Raji (cell line): Measurements from ENCODE around the gene SLPI.

Source experiments
- POLR2A ChIP-seq: IDR thresholded peaks from 2 replicates; pipeline ENCODE4 v1.6.1; 2011; ENCODE audit warnings: low read depth, low read length, control low read depth; ENCODE audit not compliant: insufficient read depth

The SLPI gene

DNA sequence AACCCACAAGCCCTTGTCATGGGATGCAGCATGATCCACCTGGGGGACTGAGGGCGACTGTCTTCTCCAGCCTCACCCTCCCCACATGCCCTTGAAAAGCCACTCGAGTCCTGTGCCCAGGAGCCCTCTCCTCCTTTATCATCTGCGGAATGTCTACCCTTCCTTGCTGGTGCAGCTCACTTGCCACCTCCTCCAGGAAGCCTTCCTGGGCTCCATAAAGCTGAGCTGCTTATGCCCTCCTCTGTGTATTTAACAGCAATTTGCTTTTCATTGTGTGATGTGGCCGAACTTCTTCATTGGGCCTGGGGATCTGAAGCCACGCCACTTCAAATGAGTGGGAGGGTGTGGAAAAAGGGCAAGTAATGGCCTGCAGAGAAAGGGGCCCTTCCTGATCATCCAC lies 34.5 kb upstream of the SLPI start:
- no peak for TF ChIP-seq POLR2A

DNA sequence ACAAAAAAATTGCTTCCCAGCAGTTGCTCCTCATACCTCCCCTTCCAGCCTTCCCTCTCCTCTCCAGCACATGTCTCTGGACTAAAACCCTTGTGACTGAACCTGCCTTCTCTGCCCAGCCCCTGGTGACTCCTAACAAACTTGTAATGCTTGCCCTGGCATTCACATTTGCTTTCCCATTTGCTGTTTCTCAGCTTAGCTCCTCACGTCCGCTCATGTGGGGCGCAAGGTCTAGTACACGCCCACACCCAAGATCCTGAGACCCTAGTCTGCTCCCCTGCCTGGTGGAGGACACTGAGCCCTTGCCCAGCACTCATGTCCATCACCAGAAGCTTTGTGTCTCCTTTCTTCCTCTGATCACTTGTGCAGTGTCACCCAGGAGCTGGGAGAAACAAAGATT lies 34.0 kb upstream of the SLPI start:
- TF ChIP-seq POLR2A, result no peak

DNA sequence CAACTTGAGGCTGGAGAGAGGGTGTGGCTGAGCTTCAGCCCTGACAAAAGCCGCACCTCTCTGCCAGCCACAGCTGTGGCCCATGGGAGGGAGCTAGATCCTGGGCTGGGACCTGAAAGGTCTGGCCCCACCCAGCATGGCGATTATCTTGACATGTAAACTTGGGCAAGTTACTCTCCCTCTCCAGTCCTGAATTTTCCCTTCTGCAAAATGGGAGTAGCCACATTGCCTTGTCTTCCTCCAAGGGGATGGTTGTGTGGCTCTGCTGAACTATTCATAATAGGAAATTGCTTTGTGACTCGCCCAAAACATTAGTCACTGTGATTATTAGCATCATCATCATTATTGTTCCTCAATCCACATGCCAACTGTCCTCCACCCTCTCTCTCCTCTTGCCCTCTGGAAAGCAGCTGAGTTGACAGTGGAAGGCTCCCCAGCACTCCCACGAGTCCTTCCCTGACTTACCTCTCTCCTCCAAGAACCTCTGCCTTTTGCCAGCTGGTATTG lies 29.2 kb upstream of the SLPI start:
- TF ChIP-seq POLR2A, result no peak

DNA sequence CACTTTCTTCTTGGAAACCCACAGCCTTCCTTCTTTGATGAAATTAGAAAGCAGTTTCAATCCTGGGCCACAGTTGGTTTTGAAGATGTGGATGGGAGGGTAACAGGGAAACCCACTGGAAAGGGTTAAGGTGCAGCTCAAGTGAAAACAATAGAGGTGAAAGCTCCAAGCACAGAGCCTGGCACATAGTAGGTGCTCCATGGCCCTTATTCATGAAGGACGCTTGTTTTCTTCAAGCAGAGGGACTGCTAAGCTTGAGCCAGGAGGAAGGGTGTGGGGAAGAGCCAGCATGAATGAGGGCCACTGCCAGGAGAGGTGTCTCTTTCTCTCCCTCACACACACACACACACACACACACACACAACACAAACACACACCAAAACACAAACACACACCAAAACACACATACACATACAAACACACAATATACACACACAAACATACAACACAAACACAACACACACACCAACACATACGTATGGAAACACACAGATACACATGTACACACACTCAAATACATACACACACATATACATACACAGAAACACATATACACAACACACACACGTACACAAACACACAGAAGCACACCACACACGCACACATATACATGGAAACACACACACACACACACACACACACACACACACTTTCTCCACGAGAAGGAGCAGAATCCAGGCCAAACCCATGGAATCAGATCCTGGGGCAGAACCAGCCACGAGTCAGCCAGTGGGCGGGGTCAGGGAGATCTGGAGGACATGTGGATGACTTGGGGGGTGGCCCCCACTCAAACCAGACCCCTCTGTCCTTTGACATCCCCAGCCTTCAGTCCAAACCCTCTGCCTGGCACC lies 28.6 kb upstream of the SLPI start:
- TF ChIP-seq POLR2A, result no peak

DNA sequence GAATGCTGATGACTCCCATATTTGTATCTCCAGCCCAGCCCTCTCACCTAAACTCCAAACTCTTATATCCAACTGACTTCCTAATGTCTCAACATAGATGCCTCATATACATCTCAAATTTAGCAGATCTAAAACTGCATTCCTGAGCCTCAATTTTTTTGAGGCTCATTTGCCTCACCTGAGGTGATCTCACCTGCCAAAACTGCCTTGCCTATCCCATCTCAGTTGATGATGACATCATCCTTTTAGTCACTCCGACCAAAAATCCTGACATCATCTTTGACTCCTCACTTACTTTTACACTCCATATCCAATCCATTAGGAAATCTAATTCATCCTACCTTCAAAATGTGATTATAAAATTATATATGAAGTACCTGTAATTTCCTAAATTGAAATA lies 25.6 kb upstream of the SLPI start:
- no peak for TF ChIP-seq POLR2A

DNA sequence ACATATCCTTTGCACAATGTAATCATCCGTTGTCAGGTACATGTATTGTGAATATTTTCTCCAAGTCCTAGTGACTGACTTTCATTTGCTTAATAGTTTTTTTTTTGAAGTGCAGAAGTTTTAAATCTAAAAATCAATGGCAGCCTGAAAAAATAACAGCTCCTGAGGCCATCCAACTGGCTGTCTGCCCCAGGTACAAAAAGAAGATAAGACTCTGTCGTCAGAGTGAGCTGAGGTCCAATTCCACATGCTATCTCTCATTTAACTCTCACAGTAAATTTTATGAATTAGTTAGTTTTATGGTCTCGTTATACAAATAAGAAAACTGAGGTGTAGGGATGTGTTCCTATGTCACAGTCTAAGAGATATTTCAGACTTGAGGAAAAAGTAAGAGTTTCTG lies 21.0 kb upstream of the SLPI start:
- no peak for TF ChIP-seq POLR2A

DNA sequence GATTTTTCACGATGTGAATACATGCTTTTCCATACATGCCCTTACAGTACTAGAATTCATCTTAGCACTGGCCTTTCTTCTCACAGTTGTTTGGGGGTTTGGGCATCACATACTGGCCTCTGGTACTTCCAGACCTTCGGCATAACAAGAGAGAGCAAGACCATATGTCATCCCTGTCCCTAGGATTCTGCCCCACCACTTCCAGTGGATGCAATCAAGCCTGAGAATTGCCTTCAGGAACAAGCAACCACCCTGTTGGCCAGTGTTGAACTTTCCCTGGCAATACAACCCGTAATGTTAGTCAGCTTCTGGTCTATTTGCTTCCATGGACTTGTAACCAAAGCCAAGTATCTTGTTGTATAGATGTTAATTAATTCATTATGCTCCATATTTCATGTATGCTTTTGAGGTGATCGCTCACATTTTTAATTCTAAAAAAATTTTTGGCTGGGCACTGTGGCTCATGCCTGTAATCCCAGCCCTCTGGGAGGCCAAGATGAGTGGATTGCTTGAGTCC lies 15.4 kb upstream of the SLPI start:
- TF ChIP-seq POLR2A, result no peak

DNA sequence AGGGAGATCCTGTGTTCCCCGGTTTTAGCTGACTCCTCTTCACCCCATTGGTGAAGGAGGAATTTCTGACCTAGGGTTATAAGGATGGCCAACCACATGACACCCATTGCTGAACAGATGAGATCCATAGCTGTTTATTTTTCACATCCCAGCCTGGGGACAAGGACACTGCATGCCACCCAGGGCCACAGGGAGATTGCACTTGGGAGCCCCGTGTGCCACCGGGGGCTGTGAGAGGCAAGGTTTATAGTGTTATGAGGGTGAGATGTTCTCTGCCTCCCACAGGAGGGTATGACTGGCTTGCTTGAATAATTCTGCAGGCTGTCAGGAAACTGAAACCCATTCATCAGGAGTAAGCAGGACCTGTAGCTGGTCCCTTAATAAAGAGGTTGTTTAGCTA lies 14.7 kb upstream of the SLPI start:
- no peak for TF ChIP-seq POLR2A

DNA sequence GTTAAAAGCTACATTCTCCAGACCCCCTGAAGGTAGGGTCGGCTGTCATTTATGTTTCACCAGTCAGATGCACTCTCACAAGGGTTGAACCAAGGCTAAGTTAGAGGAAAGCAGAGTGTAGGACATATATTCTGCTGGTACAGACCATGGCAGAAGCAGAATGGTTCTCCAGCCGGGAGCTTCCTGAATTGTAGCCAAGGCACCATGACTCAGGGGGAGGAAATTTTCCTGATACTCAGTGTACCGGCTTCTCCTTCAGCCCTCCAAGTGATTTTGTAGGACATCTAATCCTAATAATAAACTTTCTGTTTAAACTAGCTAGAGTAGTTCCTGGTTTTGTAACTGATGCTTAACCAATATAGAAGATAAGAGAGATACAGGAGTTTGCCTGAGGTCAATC lies 14.2 kb upstream of the SLPI start:
- no peak for TF ChIP-seq POLR2A

DNA sequence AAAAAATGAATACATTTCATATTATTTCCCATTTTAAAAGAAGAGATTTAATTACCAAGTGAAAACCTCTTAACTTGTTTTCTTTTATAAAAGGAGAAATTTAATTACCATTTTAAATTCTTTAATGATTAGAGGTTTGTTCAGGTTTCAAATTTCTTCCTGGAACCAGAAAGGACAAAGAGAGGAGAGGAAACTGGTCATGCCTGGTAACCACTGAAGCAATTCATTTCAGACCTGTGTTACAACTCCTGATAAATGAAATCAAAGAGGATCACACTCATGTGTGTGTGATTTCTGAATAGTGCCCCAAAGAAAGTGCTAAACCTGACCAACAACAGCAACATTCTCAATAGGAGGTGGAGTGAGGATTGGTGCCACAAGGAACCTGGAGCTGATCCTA lies 12.6 kb upstream of the SLPI start:
- no peak for TF ChIP-seq POLR2A

DNA sequence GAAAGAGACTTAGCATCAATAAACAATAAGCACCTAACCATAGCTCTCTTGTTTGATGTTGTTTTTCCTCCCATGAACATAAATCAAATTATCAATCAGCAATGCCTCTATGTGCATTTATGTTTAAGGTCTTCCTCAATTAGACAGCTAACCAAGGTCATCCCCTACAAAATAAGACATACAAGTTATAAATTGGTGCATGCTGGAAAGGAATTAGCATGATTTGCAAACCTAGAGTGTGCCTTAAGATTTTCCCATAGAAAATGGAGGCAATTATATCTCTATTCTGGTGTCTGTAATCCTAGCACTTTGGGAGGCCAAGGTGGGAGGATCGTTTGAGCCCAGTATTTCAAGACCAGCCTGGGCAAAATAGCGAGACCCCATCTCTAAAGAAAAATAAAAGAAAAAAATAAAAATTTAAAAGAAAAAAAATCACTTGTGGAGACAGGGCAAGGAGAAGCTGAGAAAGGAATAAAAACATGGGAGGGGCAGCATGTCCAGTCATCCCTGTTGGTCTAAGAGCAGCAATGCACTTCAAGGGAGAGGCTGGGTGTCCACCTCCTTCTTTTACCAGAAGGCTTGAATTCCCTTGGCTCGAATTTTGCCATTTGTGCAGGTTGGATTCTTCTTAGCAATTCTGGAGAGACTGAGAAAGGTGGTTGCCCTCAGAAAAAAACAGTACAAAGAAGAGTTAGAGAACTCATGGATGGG lies 9.3 kb upstream of the SLPI start:
- TF ChIP-seq POLR2A, result no peak

DNA sequence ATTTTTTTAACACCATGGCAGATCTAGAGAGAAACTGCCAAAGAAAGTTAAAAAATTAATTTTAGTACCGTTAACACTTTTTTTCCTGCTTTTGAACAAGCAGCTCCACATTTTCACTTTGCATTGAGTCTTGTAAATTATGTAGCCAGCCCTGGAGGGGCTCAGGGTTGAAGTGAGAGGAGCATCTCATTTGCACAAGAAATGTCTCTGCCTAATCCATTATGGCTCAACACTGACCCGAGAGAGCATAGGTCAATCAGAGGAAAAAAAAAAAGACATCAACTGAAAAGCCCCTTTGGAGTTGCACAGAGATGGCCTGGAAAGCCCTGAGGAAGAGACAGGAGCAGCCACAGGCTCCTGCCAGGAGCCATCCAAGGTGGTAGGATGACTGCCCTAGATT lies 4.3 kb upstream of the SLPI start:
- TF ChIP-seq POLR2A, result no peak

DNA sequence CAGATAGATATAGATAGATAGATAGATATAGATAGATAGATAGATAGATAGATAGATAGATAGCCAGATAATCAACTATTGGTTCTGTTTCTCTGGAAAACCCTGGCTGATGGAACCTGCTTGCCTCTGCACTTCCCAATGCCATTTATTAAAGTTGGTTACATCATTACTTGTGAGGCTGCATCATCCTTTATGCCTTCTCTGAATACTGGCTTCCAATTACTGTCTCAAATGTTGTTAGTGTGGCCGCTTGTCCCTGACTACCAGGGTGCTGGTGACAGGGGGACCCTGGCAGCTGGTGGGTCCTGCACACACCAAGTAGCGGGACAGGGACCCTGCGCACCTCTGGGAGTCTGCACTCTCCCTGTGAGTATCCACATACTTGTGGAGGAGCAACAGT lies 3.9 kb upstream of the SLPI start:
- no peak for TF ChIP-seq POLR2A

DNA sequence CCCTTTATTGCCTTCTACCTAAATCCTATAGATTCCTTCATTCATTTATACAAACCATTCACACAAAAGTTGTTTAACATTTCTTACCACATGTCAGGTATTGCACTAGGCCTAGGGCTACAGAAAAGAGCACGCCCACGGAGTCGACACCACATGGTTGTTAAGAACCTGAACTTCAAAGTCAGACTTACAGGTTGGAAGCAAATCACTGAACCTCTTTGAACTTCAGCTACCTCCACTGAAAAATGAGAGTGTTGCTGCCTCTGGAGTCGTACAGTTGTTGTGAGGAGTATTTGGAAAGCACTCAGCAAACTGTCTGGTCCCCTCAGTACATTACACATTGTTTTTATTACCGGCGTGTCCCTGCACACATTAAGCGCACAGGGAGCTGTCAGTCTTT lies 3.3 kb upstream of the SLPI start:
- TF ChIP-seq POLR2A, result no peak

DNA sequence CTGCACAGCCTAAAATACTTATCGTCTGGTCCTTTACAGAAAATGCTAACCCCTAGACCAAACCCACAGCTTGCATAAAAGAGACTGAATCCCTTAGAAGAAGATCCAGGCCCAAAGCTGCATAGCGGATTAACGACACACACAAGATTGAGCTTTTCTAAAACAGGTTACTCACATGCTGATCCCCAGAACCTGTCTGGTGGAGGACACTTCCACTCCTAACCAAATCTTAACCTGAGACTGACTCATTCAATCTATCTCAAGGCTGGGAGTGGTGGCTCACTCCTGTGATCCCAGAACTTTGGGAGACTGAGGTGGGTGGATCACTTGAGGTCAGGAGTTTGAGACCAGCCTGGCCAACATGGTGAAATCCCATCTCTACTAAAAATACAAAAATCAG lies 2.8 kb upstream of the SLPI start:
- TF ChIP-seq POLR2A, result no peak

DNA sequence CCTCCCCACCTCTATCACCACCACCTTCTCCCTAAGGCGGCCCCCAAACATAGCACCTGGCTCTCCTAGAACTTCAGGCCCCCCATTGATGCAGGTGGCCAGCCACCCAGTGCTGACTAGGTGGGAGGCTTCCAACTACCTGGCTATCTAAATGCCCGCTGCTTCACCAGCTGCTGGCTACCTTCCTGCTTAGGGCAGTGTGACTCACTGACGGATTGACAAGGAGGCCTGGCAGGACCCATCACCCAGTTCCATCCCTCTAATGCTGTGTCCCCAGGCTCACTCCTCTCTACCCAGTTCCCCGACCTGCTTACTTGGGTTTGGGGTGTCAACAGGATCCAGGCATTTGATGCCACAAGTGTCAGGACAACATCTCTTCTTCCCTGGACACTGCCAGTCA lies 1.1 kb downstream of the SLPI start:
- TF ChIP-seq POLR2A, result no peak
